ENCODE results near the gene ETV2.
"Not testable (repeated sequence)": the region's sequence is repeated elsewhere in the genome, so short reads cannot be mapped to it uniquely, and the experiment has no call there.

ETV2 gene

GRCh38 chr19:35628565-35629331, 12.8 kb upstream of the ETV2 start, which contains the start of gene RBM42:
Gene RBM42, plus strand, starts transcription at chr19:35629036. Its CDS starts 118 bp downstream, at chr19:35629154.
- DNase-seq = peak; percentile 93 to 98

GRCh38 chr19:35629332-35629633, 12.3 kb upstream of the ETV2 start:
- DNase-seq = no peak

GRCh38 chr19:35633727-35634440, 7.7 kb upstream of the ETV2 start:
- DNase-seq = no peak

GRCh38 chr19:35636651-35637050, 4.9 kb upstream of the ETV2 start:
- no peak for DNase-seq

- DNase-seq = no peak
Measured at GRCh38 chr19:35637165-35637564, 4.4 kb upstream of the ETV2 start.

- no peak for DNase-seq
Measured at GRCh38 chr19:35639321-35639639, 2.3 kb upstream of the ETV2 start.

GRCh38 chr19:35639863-35640262, 1.7 kb upstream of the ETV2 start:
- DNase-seq = no peak

- DNase-seq = no peak
Measured at GRCh38 chr19:35642312-35642711, 767 bp downstream of the ETV2 start.

- no peak for DNase-seq
Measured at GRCh38 chr19:35642798-35643254, 1.3 kb downstream of the ETV2 start.

- peak; percentile 76 to 80 for DNase-seq
Measured at GRCh38 chr19:35643255-35644205, 2.0 kb downstream of the ETV2 start.

- DNase-seq = peak; percentile 91 to 94
Measured at GRCh38 chr19:35644206-35644986, 2.9 kb downstream of the ETV2 start.

GRCh38 chr19:35644987-35645679, 3.6 kb downstream of the ETV2 start:
- DNase-seq = peak; percentile 79

- DNase-seq = no peak
Measured at GRCh38 chr19:35645680-35646511, 4.4 kb downstream of the ETV2 start.

- peak; percentile 90 to 91 for DNase-seq
Measured at GRCh38 chr19:35648017-35648961, 6.7 kb downstream of the ETV2 start, which contains the start of gene COX6B1. Gene COX6B1, plus strand, starts transcription at chr19:35648323. Its CDS starts 2,921 bp downstream, at chr19:35651244.

- DNase-seq = no peak
Measured at GRCh38 chr19:35650581-35650980, 9.0 kb downstream of the ETV2 start.

- not testable (repeated sequence) for DNase-seq
Measured at GRCh38 chr19:35654828-35655227, 13.3 kb downstream of the ETV2 start.

GRCh38 chr19:35655600-35655999, 14.1 kb downstream of the ETV2 start:
- DNase-seq = no peak

- no peak for DNase-seq
Measured at GRCh38 chr19:35656700-35657099, 15.2 kb downstream of the ETV2 start.

GRCh38 chr19:35657904-35658700, 16.6 kb downstream of the ETV2 start:
- DNase-seq = no peak
